Small intestine (tissue), 7 donors: Measurements from ENCODE around the gene LTBP2. TPM values are rescaled to one million over a fixed set of nuclear protein-coding genes. Genes with fewer than 3 reads are reported as not detected.
A peak's percentile ranks its signal among the peaks of the same experiment; 100 is the strongest.

Experiments used
- DNase-seq, 2 donors: peaks; one replicate each; pipeline versions ENCODE4 v3.0.0 to v3.0.0-alpha.2; 2013
- FAIRE-seq: peaks from 2 replicates; lab custom pipeline; 2012; peaks lifted over from hg19 to GRCh38; lab: Jason Lieb, UNC
- H3K27ac ChIP-seq, 3 donors: one replicate each; pipeline ENCODE4 v1.5.1; 2013; ENCODE audit warnings: low read length in 2 of 3, mild to moderate bottlenecking in 2 of 3, control low read depth in 1 of 3, inconsistent platforms in 1 of 3, low read depth in 1 of 3, moderate library complexity in 1 of 3
- H3K27me3 ChIP-seq, 3 donors: one replicate each; pipeline ENCODE4 v1.6.1; 2013; ENCODE audit warnings: low read length in 3 of 3, inconsistent platforms in 1 of 3; ENCODE audit not compliant: control insufficient read depth in 3 of 3, insufficient read depth in 3 of 3
- H3K36me3 ChIP-seq, 3 donors: one replicate each; pipeline ENCODE4 v1.6.1; 2013; ENCODE audit warnings: low read length in 3 of 3, inconsistent platforms in 1 of 3, low read depth in 1 of 3, mild to moderate bottlenecking in 1 of 3, moderate library complexity in 1 of 3; ENCODE audit not compliant: control insufficient read depth in 3 of 3, insufficient read depth in 2 of 3
- H3K4me1 ChIP-seq, 3 donors: one replicate each; pipeline ENCODE4 v1.6.1; 2013; ENCODE audit warnings: low read length in 2 of 3, inconsistent platforms in 1 of 3, low read depth in 1 of 3, mild to moderate bottlenecking in 1 of 3, moderate library complexity in 1 of 3; ENCODE audit not compliant: control insufficient read depth in 3 of 3, insufficient read depth in 2 of 3
- H3K4me3 ChIP-seq, 3 donors: one replicate each; pipeline ENCODE4 v1.5.1; 2013; ENCODE audit warnings: low read length in 3 of 3, control low read depth in 1 of 3, inconsistent platforms in 1 of 3, low read depth in 1 of 3, mild to moderate bottlenecking in 1 of 3, moderate library complexity in 1 of 3
- H3K9me3 ChIP-seq, 2 donors: one replicate each; pipeline ENCODE4 v1.6.1; 2013; ENCODE audit warnings: low read depth in 1 of 2, low read length in 1 of 2; ENCODE audit not compliant: control insufficient read depth in 2 of 2, insufficient read depth in 1 of 2
- WGBS, 3 donors: extraction: QIAGEN DNeasy Blood & Tissue Kit; methylation state at CpG; one replicate each; pipeline ENCODE4 v1.1.7; 2013; 5-methylcytosine and 5-hydroxymethylcytosine counted together
- polyA plus RNA-seq, 4 donors: library from polyadenylated mRNA; stranded (reverse) in 3 of 4; unstranded in 1 of 4; fragments of 200-250 nt in 3 of 4; fragments of 120-200 nt in 1 of 4; gene quantifications; one replicate each; pipeline versions ENCODE4 v1.2.1 to v1.2.3, GENCODE V29; 2013
- donor health status: healthy with polysubstance abuse.
- donor health status: control.
- donor health status: control.
- donor health status: Bipolar disorder and iron deficiency.
- donor health status: healthy.

Gene LTBP2
- polyA plus RNA-seq, 4 donors: 0.22 to 1.8 (median 1.1) TPM

DNA sequence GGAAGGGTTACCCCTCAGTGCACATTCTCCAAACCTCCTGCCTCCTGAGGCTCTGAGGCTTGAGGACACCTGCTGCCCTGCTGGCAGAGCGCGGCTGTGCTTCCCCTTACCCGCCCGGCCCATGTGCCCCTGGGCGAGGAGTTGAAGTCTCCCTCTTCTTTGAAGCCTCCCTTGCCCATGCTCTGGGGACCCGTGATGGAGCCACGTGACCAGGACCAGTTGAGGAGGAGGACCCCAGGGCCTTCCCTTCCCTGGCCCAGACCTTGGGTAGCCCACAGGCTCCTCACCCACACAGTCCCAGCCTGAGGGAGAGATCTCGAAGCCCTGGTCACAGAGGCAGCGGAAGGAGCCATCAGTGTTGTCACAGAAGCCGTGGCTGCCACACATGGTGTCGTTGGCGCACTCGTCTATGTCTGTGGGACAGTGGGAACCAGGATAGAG lies 105.6 kb downstream of the LTBP2 start:
- Histone ChIP-seq H3K9me3 (no peaks in the 10 kb centered on the region), H3K27me3 (peaks cover 0 to 8% (median 0%) of the 10 kb centered on the region in 3 donors), H3K4me1 (no peaks in the 10 kb centered on the region), H3K4me3 (no peak overlapping the region), H3K36me3 (peaks cover 0 to 5% (median 0%) of the 10 kb centered on the region in 3 donors), H3K27ac (no peak overlapping the region)
- WGBS, 3 donors: 75 to 84% (median 79%) methylated on average over 13 of the region's 13 CpGs
- DNase-seq (no peak), FAIRE-seq (no peak)

- Histone ChIP-seq H3K27me3 (peaks cover 0 to 3% (median 0%) of the 10 kb centered on the region in 3 donors), H3K9me3 (no peaks in the 10 kb centered on the region), H3K27ac (no peak overlapping the region), H3K4me3 (no peak overlapping the region), H3K36me3 (peaks cover 0 to 8% (median 0%) of the 10 kb centered on the region in 3 donors), H3K4me1 (no peaks in the 10 kb centered on the region)
- DNase-seq (no peak), FAIRE-seq (no peak)
- WGBS, 3 donors: 82 to 88% (median 86%) methylated on average over 17 of the region's 17 CpGs
Measured at GRCh38 chr14:74505831-74506230, 106.2 kb downstream of the LTBP2 start.

DNA sequence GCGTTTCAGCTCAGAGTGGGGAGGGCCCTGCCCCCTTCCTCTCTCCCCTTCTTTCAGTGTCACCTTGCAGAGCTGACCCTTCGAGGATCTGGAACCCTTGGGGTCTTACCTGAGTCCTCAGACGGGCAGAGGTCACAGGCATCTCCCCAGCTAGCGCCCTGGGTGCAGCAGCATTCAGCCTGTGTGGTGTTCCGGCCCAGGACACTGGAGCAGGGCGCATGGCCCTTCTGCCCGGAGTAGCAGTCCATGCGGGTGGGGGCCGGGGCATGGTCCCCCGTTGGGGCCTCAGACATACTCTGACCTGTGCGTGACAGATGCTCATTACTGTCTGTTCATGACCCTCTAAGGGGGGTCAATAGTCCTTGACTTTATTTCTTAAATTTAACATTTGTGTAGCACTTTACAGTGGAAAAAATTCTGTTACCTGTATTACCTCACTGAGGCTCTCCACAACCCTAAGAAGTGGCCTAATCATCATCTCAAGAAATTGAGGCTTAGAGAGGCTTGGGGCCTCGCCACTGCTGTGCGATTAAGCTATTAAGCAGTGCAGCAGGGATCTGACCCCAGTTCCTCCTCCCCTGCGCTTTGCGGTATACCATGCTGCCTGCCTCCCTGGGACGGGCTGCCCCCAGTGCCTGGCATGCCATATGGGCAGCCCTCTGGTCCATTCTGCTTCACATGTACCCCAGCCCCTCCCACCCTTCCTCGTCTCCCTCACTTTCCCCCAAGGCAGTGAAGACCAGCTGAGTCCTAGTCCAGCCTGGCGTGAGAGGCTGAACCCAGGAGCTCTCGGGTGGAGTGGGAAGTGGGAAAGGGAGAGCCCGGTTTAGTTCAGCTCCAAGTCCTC lies 106.9 kb downstream of the LTBP2 start:
- 84 to 89% (median 89%) methylated on average over 20 of the region's 20 CpGs for WGBS, 3 donors
- Histone ChIP-seq H3K4me3 (no peak overlapping the region), H3K27me3 (peaks cover 0 to 3% (median 0%) of the 10 kb centered on the region in 3 donors), H3K9me3 (no peaks in the 10 kb centered on the region), H3K36me3 (peaks cover 0 to 12% (median 0%) of the 10 kb centered on the region in 3 donors), H3K4me1 (no peaks in the 10 kb centered on the region), H3K27ac (no peak overlapping the region)
- DNase-seq (no peak), FAIRE-seq (no peak)

DNA sequence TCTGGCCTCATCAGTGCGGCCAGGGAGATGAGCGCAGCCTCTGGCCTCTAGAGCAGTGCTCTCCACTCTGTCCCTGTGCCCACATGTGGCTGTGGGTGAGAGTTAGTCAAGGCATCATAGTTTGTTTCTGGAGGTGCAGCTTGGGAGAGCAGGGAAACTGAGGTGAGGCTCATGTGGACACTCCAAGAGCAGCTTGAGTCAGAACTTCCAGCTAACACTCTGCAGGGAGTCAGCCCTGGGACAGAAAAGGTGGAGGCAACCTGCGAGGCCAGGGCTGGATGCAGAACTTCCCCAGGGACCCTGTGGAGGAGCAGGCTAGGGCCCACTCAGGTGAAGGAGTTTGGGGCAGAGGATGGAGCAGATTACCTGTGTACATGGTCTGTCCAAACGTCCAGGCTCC lies 107.6 kb downstream of the LTBP2 start:
- no peak for FAIRE-seq
- WGBS, 3 donors: 85 to 90% (median 86%) methylated on average over 4 of the region's 4 CpGs
- no peak overlapping the region for H3K4me3 ChIP-seq
- no peaks in the 10 kb centered on the region for H3K4me1 ChIP-seq
- H3K9me3 ChIP-seq: no peaks in the 10 kb centered on the region
- peaks cover 0 to 3% (median 0%) of the 10 kb centered on the region in 3 donors for H3K27me3 ChIP-seq
- no peak overlapping the region for H3K27ac ChIP-seq
- H3K36me3 ChIP-seq: peaks cover 0 to 12% (median 0%) of the 10 kb centered on the region in 3 donors
- DNase-seq: no peak

DNA sequence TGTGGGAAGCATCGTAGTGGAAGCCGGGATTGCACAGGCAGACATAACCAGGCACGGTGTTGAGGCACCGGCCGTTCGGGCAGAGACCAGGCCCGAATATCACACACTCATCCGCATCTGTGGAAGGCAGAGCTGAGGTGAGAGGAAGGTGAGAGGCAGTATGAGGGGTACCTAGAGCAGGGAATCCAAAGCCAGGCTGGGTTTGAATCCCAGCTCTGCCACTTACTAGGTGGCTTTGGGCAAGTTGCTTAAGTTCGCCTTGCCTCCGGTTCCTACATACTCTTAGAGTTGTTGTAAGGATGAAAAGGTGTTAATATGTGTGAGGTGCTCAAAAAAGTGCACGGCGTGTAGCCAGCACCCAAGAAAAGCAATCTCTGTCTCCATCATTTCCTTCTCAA lies 108.1 kb downstream of the LTBP2 start:
- Histone ChIP-seq H3K9me3 (no peaks in the 10 kb centered on the region), H3K36me3 (peaks cover 0 to 12% (median 0%) of the 10 kb centered on the region in 3 donors), H3K27me3 (peaks cover 0 to 3% (median 0%) of the 10 kb centered on the region in 3 donors), H3K27ac (no peak overlapping the region), H3K4me1 (no peaks in the 10 kb centered on the region), H3K4me3 (no peak overlapping the region)
- WGBS, 3 donors: 94 to 98% (median 94%) methylated on average over 12 of the region's 12 CpGs
- no peak for FAIRE-seq
- no peak for DNase-seq

DNA sequence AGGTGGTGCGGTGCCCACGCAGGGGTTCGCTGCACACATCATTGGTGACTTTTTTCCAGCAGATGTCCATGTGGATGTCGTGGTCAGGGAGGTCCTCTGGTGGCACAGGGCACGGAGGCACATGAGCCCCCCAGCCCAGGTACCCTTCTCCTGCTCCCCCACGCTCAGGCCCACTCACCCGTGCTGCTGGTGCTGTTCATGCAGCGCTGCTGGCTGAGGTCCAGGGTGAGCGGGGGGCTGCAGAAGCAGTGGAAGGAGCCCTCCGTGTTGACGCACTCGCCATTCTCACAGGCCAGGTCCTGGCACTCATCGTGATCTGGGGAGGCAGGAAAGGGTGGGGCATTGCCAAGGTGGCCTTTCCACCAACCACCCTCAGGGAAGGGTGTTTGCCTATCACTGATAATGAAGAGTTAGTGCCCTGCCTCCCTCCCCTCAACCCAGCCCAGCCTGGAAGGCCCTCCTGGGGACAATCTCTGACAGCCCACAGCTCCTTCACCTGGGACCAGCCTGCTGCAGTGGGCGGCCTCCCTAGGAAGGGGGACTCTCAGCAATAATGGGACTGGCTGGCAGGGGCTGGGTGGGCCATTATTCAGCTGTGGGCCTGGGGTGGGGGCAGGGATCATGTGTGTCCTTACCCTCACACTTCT lies 108.6 kb downstream of the LTBP2 start:
- no peaks in the 10 kb centered on the region for H3K9me3 ChIP-seq
- no peak for FAIRE-seq
- DNase-seq: no peak
- H3K27ac ChIP-seq: no peak overlapping the region
- H3K4me1 ChIP-seq: no peaks in the 10 kb centered on the region
- peaks cover 0 to 12% (median 0%) of the 10 kb centered on the region in 3 donors for H3K36me3 ChIP-seq
- H3K4me3 ChIP-seq: no peak overlapping the region
- 78 to 89% (median 85%) methylated on average over 14 of the region's 14 CpGs for WGBS, 3 donors
- H3K27me3 ChIP-seq: peaks cover 0 to under 1% (median 0%) of the 10 kb centered on the region in 3 donors

DNA sequence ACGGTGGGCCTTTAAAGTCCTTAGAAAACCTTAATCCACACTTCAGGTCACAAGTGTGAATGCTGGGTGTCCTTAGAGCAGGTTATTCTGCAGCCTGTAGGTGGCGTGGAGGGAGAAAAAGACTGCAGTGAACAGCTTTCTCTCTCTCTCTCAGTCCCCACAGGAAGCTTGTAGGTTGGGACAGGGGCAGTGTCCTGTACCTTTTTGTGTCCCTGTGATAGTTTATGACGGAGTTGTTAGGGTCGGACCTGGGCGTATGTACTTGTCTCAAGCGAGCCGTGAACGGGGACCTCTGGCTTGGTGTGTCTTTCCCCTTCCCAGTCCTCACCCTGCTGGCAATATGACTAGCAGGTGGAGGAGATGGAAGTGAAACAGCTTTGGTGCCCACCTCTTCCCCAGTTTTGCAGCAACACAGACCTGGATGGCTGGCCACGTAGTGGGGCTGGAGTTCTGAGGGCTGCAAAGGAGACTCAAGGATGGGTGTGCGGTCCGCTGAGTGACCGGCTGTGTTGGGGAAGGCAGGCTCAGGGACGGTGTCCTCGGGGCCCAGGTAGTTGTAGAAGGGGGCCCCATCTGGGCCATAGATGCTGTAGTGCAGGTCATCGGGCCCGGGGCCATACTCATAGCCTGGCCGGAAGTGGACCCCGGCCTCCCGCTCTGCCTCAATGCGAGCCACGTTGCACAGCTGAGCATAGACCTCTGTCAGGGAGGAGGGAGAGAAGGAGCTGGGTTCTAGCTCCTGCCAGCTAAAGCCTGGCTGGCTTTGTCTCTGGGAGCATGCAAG lies 109.6 kb downstream of the LTBP2 start:
- FAIRE-seq: no peak
- peak; percentile 43 to 53 for DNase-seq
- H3K27me3 ChIP-seq: no peaks in the 10 kb centered on the region
- H3K36me3 ChIP-seq: peaks cover 0 to 12% (median 0%) of the 10 kb centered on the region in 3 donors
- 67 to 81% (median 78%) methylated on average over 18 to 21 of the region's 21 CpGs for WGBS, 3 donors
- H3K4me3 ChIP-seq: no peak overlapping the region
- no peak overlapping the region for H3K27ac ChIP-seq
- no peaks in the 10 kb centered on the region for H3K9me3 ChIP-seq
- no peaks in the 10 kb centered on the region for H3K4me1 ChIP-seq

GRCh38 chr14:74501691-74502090 lies 110.3 kb downstream of the LTBP2 start:
- Histone ChIP-seq H3K4me3 (no peak overlapping the region), H3K27ac (no peak overlapping the region), H3K36me3 (peaks cover 0 to 15% (median 0%) of the 10 kb centered on the region in 3 donors), H3K4me1 (no peaks in the 10 kb centered on the region), H3K9me3 (no peaks in the 10 kb centered on the region), H3K27me3 (no peaks in the 10 kb centered on the region)
- DNase-seq (no peak), FAIRE-seq (no peak)
- WGBS, 3 donors: 71 to 73% (median 71%) methylated on average over 5 of the region's 5 CpGs
